Measurements from ENCODE around the gene STX8. TPM values are rescaled to one million over a fixed set of nuclear protein-coding genes. Genes with fewer than 3 reads are reported as not detected.

STX8 gene
- polyA plus RNA-seq, 1 of the 3 experiments (the other 2 are of a cell fraction) = 51.3 TPM

- no peak for TF ChIP-seq CTCF (IDR thresholded peaks at IDR 0.05)
- peak; percentile 60 for TF ChIP-seq PBX3 (IDR thresholded peaks at IDR 0.05)
Measured at GRCh38 chr17:9389111-9389527, 186.5 kb downstream of the STX8 start (continued).

- Histone ChIP-seq H3K9me2 (no peaks in the 10 kb centered on the region), H4K20me1 (ENCODE audit: insufficient read depth) (no peaks in the 10 kb centered on the region), H3K4me1 (ENCODE audit: control insufficient read depth in 1 of 2, insufficient read depth in 2 of 2, low read depth in 1 of 2, low read length in 1 of 2) (peaks cover 0 to 4% of the 10 kb centered on the region in 2 experiments; a peak in 1 of 4 replicates), H3K9me3 (no peaks in the 10 kb centered on the region), H3K4me3 (ENCODE audit: low read depth in 2 of 2, low read length in 1 of 2) (no peak overlapping the region), H3K9ac (no peak overlapping the region), H3F3A (replicated peaks; ENCODE audit: insufficient read depth) (peaks cover 3% of the 10 kb centered on the region), H3K27me3 (ENCODE audit: insufficient read depth) (no peaks in the 10 kb centered on the region), H3K79me2 (ENCODE audit: insufficient read depth) (no peaks in the 10 kb centered on the region), H3K36me3 (replicated peaks in 1 of 2; ENCODE audit: control insufficient read depth in 1 of 2, insufficient read depth in 2 of 2, low read length in 1 of 2) (no peaks in the 10 kb centered on the region), H3K4me2 (no peak overlapping the region), H2AFZ (ENCODE audit: low read depth) (no peak overlapping the region), H3K27ac (ENCODE audit: low read depth in 2 of 2, low read length in 1 of 2) (no peak overlapping the region)
- CTCF ChIA-PET = no interaction called here
- POLR2A ChIA-PET = no interaction called here
- DNase-seq = no peak
- TF ChIP-seq TEAD4 (IDR thresholded peaks at IDR 0.05; ENCODE audit: borderline replicate concordance, insufficient read depth) (no peak), TAF1 (IDR thresholded peaks at IDR 0.05; ENCODE audit: borderline replicate concordance, low read depth, low read length) (no peak), ELF1 (IDR thresholded peaks at IDR 0.05) (no peak), RCOR1 (IDR thresholded peaks at IDR 0.05; ENCODE audit: low read length) (no peak), POLR2AphosphoS5 (IDR thresholded peaks at IDR 0.05; ENCODE audit: low read depth, low read length) (no peak), MEF2A (IDR thresholded peaks at IDR 0.05; ENCODE audit: borderline replicate concordance, low read depth) (no peak), FOXM1 (IDR thresholded peaks at IDR 0.05; ENCODE audit: low read depth) (no peak), YY1 (IDR thresholded peaks at IDR 0.05; ENCODE audit: low read depth) (no peak), EP300 (IDR thresholded peaks at IDR 0.05; ENCODE audit: borderline replicate concordance in 1 of 2, low read depth in 1 of 2, low read length in 1 of 2) (no peak), SIN3A (IDR thresholded peaks at IDR 0.05; ENCODE audit: borderline replicate concordance, low read depth, low read length) (no peak), NFIC (IDR thresholded peaks at IDR 0.05; ENCODE audit: borderline replicate concordance) (no peak), GABPA (IDR thresholded peaks at IDR 0.05; ENCODE audit: low read depth) (no peak)
- TF ChIP-seq, protein P1, sequence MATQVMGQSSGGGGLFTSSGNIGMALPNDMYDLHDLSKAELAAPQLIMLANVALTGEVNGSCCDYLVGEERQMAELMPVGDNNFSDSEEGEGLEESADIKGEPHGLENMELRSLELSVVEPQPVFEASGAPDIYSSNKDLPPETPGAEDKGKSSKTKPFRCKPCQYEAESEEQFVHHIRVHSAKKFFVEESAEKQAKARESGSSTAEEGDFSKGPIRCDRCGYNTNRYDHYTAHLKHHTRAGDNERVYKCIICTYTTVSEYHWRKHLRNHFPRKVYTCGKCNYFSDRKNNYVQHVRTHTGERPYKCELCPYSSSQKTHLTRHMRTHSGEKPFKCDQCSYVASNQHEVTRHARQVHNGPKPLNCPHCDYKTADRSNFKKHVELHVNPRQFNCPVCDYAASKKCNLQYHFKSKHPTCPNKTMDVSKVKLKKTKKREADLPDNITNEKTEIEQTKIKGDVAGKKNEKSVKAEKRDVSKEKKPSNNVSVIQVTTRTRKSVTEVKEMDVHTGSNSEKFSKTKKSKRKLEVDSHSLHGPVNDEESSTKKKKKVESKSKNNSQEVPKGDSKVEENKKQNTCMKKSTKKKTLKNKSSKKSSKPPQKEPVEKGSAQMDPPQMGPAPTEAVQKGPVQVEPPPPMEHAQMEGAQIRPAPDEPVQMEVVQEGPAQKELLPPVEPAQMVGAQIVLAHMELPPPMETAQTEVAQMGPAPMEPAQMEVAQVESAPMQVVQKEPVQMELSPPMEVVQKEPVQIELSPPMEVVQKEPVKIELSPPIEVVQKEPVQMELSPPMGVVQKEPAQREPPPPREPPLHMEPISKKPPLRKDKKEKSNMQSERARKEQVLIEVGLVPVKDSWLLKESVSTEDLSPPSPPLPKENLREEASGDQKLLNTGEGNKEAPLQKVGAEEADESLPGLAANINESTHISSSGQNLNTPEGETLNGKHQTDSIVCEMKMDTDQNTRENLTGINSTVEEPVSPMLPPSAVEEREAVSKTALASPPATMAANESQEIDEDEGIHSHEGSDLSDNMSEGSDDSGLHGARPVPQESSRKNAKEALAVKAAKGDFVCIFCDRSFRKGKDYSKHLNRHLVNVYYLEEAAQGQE (IDR thresholded peaks at IDR 0.05; ENCODE audit: low read depth, low read length) = no peak
- WGBS (ENCODE audit: low lambda C conversion rate) = 86% methylated on average over 3 of the region's 3 CpGs
Measured at GRCh38 chr17:9386401-9386800, 189.2 kb downstream of the STX8 start.

Data from SK-N-SH (cell line).